NOMO-1 treated with DMSO at 0.1 percent for 48 hours (cell line): Measurements from ENCODE around the gene SLIRP.
"Not testable (repeated sequence)": the region's sequence is repeated elsewhere in the genome, so short reads cannot be mapped to it uniquely, and the experiment has no call there.

Experiments used
- DNase-seq: peaks from one replicate; lab custom pipeline; 2025; ENCODE audit not compliant: unreplicated experiment; lab: John Stamatoyannopoulos, UW

SLIRP gene

DNA sequence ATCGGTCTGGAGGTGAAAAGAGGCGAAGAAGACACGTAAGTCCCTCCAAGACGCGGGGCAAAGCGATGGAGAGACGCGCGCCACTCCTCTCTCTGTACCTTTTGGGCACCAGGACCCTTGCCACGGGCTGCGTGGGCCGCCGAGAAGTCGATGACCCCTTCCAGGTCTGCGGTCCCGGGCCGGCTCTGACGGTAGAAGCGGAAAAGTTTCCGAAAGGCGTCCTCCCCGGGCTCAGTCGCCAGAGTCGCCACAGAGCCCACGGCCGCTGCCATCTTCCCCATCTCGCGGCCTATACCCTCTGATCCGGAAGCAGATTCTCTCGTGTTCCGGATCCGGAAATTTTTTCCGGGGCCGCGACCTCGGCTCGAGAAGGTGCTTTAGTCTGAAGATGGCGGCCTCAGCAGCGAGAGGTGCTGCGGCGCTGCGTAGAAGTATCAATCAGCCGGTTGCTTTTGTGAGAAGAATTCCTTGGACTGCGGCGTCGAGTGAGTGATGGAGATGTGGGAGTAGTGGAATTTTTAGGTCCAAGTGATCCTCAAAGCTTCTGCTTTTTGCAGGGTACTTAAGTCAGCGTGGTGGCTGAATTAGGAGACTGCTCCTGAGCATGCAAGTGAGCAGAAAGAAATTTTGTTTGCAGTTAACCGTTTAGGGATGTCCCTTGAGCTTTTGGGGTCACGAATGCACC lies at the start of gene SLIRP, which contains the start of gene ALKBH1:
Gene SLIRP, plus strand, starts transcription at position 380 of the 685 bp plus-strand sequence. Its CDS starts 9 bp downstream, at position 389.
Gene ALKBH1, minus strand, starts transcription at position 300 of the 685 bp plus-strand sequence. Its CDS starts 19 bp downstream, at position 281.
- peak; percentile 86 for DNase-seq

GRCh38 chr14:77659831-77660230 lies 48.1 kb upstream of the SLIRP start:
- peak; percentile 95 for DNase-seq

DNA sequence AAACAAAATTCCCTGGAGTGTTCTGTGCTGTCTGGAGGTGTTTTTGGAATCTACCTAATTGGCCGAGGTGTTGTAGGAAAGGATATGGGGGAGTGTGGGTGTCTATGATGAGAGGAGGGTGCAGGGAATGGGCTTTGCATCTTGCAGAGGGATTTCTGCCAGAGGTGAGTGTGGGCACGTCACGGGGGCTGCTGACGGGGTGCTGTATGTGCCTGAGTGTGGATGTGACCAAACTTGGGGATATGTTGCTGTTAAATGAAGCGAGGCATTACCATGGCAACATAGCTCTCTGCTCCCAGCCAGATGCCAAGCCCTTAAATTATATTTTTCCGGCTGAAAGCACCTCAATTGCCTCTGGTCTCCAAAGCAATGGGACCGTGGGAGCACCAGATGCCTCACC lies 47.1 kb upstream of the SLIRP start:
- no peak for DNase-seq

DNA sequence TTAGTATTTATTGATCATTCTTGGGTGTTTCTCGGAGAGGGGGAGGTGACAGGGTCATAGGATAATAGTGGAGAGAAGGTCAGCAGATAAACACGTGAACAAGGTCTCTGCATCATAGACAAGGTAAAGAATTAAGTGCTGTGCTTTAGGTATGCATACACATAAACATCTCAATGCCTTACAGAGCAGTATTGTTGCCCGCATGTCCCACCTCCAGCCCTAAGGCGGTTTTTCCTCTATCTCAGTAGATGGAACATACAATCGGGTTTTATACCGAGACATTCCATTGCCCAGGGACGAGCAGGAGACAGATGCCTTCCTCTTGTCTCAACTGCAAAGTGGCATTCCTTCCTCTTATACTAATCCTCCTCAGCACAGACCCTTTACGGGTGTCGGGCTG lies 46.3 kb upstream of the SLIRP start:
- not testable (repeated sequence) for DNase-seq

DNA sequence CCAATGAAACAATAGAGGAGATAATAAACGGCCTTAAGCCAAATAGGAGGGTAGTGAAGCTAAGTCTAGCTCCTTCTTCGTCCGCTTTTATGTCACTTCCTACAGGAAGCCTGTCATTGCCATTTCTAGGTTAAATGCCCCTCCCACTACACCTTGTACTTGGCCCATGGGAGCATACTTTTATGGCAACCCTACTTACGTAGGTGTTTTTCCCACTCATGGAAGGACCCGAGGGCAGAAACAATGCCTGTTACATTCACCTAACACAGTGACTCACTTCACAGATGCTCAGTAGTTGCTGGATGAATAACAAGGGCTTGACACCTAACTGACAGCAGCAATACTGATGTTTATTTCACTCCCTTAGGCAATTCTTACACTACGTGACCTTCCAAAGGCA lies 44.6 kb upstream of the SLIRP start:
- DNase-seq = no peak

- no peak for DNase-seq
Observed at GRCh38 chr14:77667331-77667730, 40.6 kb upstream of the SLIRP start.

GRCh38 chr14:77673193-77673592 lies 34.7 kb upstream of the SLIRP start:
- DNase-seq = no peak

DNA sequence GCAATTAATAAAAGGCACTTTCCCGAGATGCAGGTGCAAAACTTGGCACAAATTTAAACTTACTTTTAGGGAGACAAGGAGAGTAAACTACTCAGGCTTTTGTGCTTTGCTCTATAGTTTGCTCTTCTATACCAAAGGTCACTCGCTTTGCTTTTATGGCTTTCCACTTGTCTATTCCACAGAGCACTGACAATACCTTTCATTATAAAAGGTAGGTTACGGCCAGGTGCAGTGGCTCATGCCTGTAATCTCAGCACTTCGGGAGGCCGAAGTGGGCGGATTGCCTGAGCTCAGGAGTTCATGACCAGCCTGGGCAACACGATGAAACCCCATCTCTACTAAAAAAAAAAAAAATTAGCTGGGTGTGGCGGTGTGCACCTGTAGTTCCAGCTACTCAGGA lies 33.0 kb upstream of the SLIRP start:
- no peak for DNase-seq

GRCh38 chr14:77681196-77682157 lies 26.4 kb upstream of the SLIRP start:
- DNase-seq = no peak

- no peak for DNase-seq
Observed at GRCh38 chr14:77682158-77682553, 25.7 kb upstream of the SLIRP start.

- no peak for DNase-seq
Observed at GRCh38 chr14:77691259-77691658, 16.6 kb upstream of the SLIRP start.

- DNase-seq = peak; percentile 48
Observed at GRCh38 chr14:77707355-77707723, 564 bp upstream of the SLIRP start.

GRCh38 chr14:77708749-77709148 lies 846 bp downstream of the SLIRP start:
- DNase-seq = no peak

GRCh38 chr14:77709412-77709811 lies 1.5 kb downstream of the SLIRP start:
- DNase-seq = no peak

DNA sequence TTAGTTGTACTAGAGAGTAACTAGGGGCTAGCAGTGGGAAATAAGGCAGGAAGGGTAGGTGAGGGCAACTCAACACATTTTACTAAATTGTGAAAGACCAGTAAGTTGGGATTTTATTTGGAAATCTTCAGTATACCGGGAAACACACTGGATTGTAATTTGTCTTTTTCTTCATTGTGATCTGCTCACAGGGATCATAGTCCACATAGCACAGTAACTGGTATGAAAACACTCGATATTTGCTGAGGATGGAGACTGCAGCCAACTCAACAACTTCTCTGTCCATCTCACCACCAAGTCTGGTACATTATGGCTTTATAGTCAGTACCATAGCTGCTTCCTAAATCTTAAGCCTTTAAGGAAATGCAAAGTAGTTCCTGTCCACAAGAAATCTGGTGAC lies 2.5 kb downstream of the SLIRP start:
- no peak for DNase-seq

- no peak for DNase-seq
Observed at GRCh38 chr14:77714926-77715325, 7.0 kb downstream of the SLIRP start.

GRCh38 chr14:77717608-77718305 lies 9.9 kb downstream of the SLIRP start:
- DNase-seq = no peak

DNA sequence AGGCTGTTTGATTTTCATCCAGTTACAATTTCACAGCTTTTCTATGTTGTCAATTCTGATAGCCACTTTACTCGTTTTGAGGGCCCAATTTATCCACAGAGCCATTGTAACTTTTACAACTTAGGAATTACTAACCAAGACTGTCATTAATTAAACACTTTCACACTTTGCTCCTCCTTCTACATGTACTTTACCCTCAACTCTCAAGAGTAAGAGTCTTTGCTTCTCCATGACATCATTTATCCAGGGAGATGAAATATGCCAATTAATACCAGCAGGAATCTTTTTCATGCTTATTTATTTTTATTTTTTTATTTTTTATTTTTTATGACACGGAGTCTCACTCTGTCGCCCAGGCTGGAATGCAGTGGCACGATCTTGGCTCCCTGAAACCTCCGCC lies 13.5 kb downstream of the SLIRP start:
- no peak for DNase-seq

DNA sequence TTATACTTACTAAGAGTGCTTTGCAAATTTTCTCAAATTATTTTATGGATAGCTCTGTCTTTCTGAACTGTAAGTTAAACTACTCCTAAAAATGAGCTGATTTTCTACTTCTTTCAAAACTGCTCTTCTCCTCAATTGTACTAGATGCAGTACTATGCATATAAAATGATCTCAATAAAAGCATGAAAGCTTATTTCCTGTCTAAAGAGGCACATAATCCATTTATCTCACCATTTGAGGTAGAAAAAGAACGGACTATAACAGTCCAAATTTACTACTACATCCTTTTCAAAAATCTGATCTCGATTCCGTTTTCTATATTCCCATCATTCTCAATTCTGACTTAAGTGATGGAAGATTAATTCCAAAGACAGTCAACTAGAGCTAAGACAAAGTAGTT lies 14.4 kb downstream of the SLIRP start:
- DNase-seq = no peak

- DNase-seq = no peak
Observed at GRCh38 chr14:77730976-77731497, 23.1 kb downstream of the SLIRP start.

DNA sequence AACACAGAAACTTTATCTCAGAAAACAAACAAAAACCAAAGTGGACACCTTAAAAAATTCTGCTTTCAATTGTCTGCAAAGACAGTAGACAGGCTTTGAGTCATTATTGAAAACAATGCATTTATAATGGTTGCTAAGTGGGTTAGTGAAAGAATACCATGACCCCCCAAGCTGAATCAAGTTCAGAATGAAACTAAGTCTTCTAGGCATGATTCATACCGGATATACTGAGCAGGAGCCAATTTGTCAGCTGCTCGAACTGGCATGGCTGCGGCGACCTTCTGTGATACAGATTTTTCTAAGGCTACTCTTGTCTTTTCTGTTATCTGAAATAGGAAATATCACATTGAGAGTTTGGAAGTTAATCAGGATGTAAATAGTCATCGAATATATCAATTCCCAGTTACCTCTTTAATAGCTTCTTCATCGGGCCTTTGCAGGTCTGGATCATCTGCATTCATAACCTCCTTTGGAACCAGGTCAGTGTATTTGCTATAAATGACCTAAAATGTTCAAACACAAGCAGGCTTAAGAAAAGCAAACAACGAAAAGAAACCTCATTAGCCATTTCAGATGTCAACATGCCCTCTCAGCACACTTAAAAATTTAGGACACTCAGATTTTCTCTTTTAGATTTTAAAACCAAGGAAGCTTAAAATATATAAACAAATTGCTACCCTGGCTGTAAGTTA lies 30.8 kb downstream of the SLIRP start:
- DNase-seq = no peak
